ENCODE results near the gene ZNF786. TPM values are rescaled to one million over a fixed set of nuclear protein-coding genes. Genes with fewer than 3 reads are reported as not detected.

Gene ZNF786
- total RNA-seq, result 6.5 and 7.7 TPM in 2 replicates

GRCh38 chr7:149090397-149091195, at the start of gene ZNF786:
ZNF786 (minus strand) TSS chr7:149090718; CDS start chr7:149090640, 78 bp downstream.
- Histone ChIP-seq H3K4me2 (ENCODE audit: insufficient read depth, low read length) (peak within 1 kb of the TSS; percentile 99), H3K36me3 (ENCODE audit: insufficient read depth, low read length) (no peaks in the 10 kb centered on the region), H3K27ac (ENCODE audit: low read depth, low read length) (peak within 1 kb of the TSS; percentile 80), H3K4me3 (ENCODE audit: insufficient read depth, low read length) (peak within 1 kb of the TSS; percentile 97), H4K20me1 (ENCODE audit: insufficient read depth, low read length) (no peaks in the 10 kb centered on the region), H3K79me2 (ENCODE audit: insufficient read depth, low read length) (peaks cover 19% of the 10 kb centered on the region), H3K9me3 (ENCODE audit: low read depth, low read length) (no peaks in the 10 kb centered on the region), H2AFZ (ENCODE audit: low read length) (peak within 1 kb of the TSS; percentile 97), H3K27me3 (ENCODE audit: insufficient read depth, low read length) (no peaks in the 10 kb centered on the region), H3K4me1 (ENCODE audit: insufficient read depth, low read length) (no peaks in the 10 kb centered on the region)
- DNase-seq (ENCODE audit: insufficient read length, low spot score, missing footprints), result peak; percentile 98
- peak; percentile 80 for TF ChIP-seq CTCF (IDR thresholded peaks at IDR 0.05; ENCODE audit: extremely low read depth, low read depth, low read length)

GRCh38 chr7:149136118-149136517, 45.6 kb upstream of the ZNF786 start:
- Histone ChIP-seq H2AFZ (ENCODE audit: low read length) (no peak overlapping the region), H3K27me3 (ENCODE audit: insufficient read depth, low read length) (no peaks in the 10 kb centered on the region), H3K79me2 (ENCODE audit: insufficient read depth, low read length) (no peaks in the 10 kb centered on the region), H3K27ac (ENCODE audit: low read depth, low read length) (no peak overlapping the region), H3K9me3 (ENCODE audit: low read depth, low read length) (no peaks in the 10 kb centered on the region), H3K4me3 (ENCODE audit: insufficient read depth, low read length) (no peak overlapping the region), H3K4me1 (ENCODE audit: insufficient read depth, low read length) (no peaks in the 10 kb centered on the region), H3K36me3 (ENCODE audit: insufficient read depth, low read length) (peaks cover 3% of the 10 kb centered on the region), H4K20me1 (ENCODE audit: insufficient read depth, low read length) (no peaks in the 10 kb centered on the region), H3K4me2 (ENCODE audit: insufficient read depth, low read length) (no peak overlapping the region)
- DNase-seq (ENCODE audit: insufficient read length, low spot score, missing footprints), result peak; percentile 43
- no peak for TF ChIP-seq CTCF (IDR thresholded peaks at IDR 0.05; ENCODE audit: extremely low read depth, low read depth, low read length)

GRCh38 chr7:149133028-149133710, 42.7 kb upstream of the ZNF786 start:
- H3K4me3 ChIP-seq (ENCODE audit: insufficient read depth, low read length), result no peak overlapping the region
- no peaks in the 10 kb centered on the region for H3K4me1 ChIP-seq (ENCODE audit: insufficient read depth, low read length)
- no peak for TF ChIP-seq CTCF (IDR thresholded peaks at IDR 0.05; ENCODE audit: extremely low read depth, low read depth, low read length)
- no peak overlapping the region for H2AFZ ChIP-seq (ENCODE audit: low read length)
- no peak overlapping the region for H3K4me2 ChIP-seq (ENCODE audit: insufficient read depth, low read length)
- H3K27me3 ChIP-seq (ENCODE audit: insufficient read depth, low read length), result no peaks in the 10 kb centered on the region
- no peaks in the 10 kb centered on the region for H4K20me1 ChIP-seq (ENCODE audit: insufficient read depth, low read length)
- H3K9me3 ChIP-seq (ENCODE audit: low read depth, low read length), result no peaks in the 10 kb centered on the region
- no peak overlapping the region for H3K27ac ChIP-seq (ENCODE audit: low read depth, low read length)
- peaks cover 17% of the 10 kb centered on the region for H3K36me3 ChIP-seq (ENCODE audit: insufficient read depth, low read length)
- peaks cover 2% of the 10 kb centered on the region for H3K79me2 ChIP-seq (ENCODE audit: insufficient read depth, low read length)
- DNase-seq (ENCODE audit: insufficient read length, low spot score, missing footprints), result no peak

GRCh38 chr7:149130572-149131198, 40.2 kb upstream of the ZNF786 start:
- H3K4me2 ChIP-seq (ENCODE audit: insufficient read depth, low read length), result no peak overlapping the region
- H3K9me3 ChIP-seq (ENCODE audit: low read depth, low read length), result no peaks in the 10 kb centered on the region
- peaks cover 17% of the 10 kb centered on the region for H3K36me3 ChIP-seq (ENCODE audit: insufficient read depth, low read length)
- peaks cover 6% of the 10 kb centered on the region for H3K4me1 ChIP-seq (ENCODE audit: insufficient read depth, low read length)
- no peak overlapping the region for H2AFZ ChIP-seq (ENCODE audit: low read length)
- DNase-seq (ENCODE audit: insufficient read length, low spot score, missing footprints), result no peak
- TF ChIP-seq CTCF (IDR thresholded peaks at IDR 0.05; ENCODE audit: extremely low read depth, low read depth, low read length), result no peak
- no peaks in the 10 kb centered on the region for H3K27me3 ChIP-seq (ENCODE audit: insufficient read depth, low read length)
- H3K4me3 ChIP-seq (ENCODE audit: insufficient read depth, low read length), result no peak overlapping the region
- no peaks in the 10 kb centered on the region for H4K20me1 ChIP-seq (ENCODE audit: insufficient read depth, low read length)
- peaks cover 20% of the 10 kb centered on the region for H3K79me2 ChIP-seq (ENCODE audit: insufficient read depth, low read length)
- H3K27ac ChIP-seq (ENCODE audit: low read depth, low read length), result no peak overlapping the region
